Spinal cord (tissue), 10 donors: ENCODE measurements around the gene TOMM6. TPM values are rescaled to one million over a fixed set of nuclear protein-coding genes. Genes with fewer than 3 reads are reported as not detected.

Source experiments
- DNase-seq, 6 donors: peaks; one replicate each; pipeline versions ENCODE4 v3.0.0 to v3.0.0-alpha.2; 2013 to 2015; ENCODE audit warnings: low spot score in 6 of 6, low read depth in 4 of 6
- H3K27ac ChIP-seq: one replicate; pipeline ENCODE4 v1.5.1; 2013; ENCODE audit warnings: low read depth, low read length, control low read depth
- H3K27me3 ChIP-seq: one replicate; pipeline ENCODE4 v1.6.1; 2013; ENCODE audit warnings: low read length; ENCODE audit not compliant: control insufficient read depth, insufficient read depth
- H3K36me3 ChIP-seq: one replicate; pipeline ENCODE4 v1.6.1; 2013; ENCODE audit warnings: low read length; ENCODE audit not compliant: control insufficient read depth, insufficient read depth
- H3K4me1 ChIP-seq: one replicate; pipeline ENCODE4 v1.6.1; 2013; ENCODE audit warnings: low read length; ENCODE audit not compliant: control insufficient read depth, insufficient read depth
- H3K4me3 ChIP-seq: one replicate; pipeline ENCODE4 v1.5.1; 2013; ENCODE audit warnings: low read depth, low read length, control low read depth
- H3K9me3 ChIP-seq: one replicate; pipeline ENCODE4 v1.6.1; 2013; ENCODE audit warnings: low read length; ENCODE audit not compliant: control insufficient read depth, insufficient read depth
- WGBS: methylation state at CpG from one replicate; pipeline ENCODE4 v1.1.5; 2013; ENCODE audit warnings: missing lambda C conversion rate; ENCODE audit not compliant: insufficient coverage; 5-methylcytosine and 5-hydroxymethylcytosine counted together
- long read RNA-seq, 4 donors: transcript quantifications; one replicate each; lab custom pipeline, GENCODE V29; 2026
- polyA plus RNA-seq, 2 donors: library from polyadenylated mRNA; unstranded; fragments of 120-200 nt; gene quantifications; one replicate each; pipeline ENCODE4 v1.2.1, GENCODE V29; 2013; ENCODE audit not compliant: insufficient read length in 2 of 2
- total RNA-seq, 2 donors: library from RNA; depleted of rRNA in 1 of 2; stranded (reverse); fragments of 120-200 nt in 1 of 2; fragments of >200 nt in 1 of 2; gene quantifications; one replicate each; pipeline versions ENCODE4 v1.2.3 to v1.2.4, GENCODE V29; 2013 to 2014
- donor health status: healthy.

TOMM6 gene
- total RNA-seq = 100 to 1,000 TPM in 1 of 2 donors, 10 to 100 TPM in 1; 42.5 to 161 TPM
- 100 to 1,000 TPM; 141 to 142 TPM for polyA plus RNA-seq
- long read RNA-seq, donor 1, transcript TOMM6-202 (3 exons, 637 nt) = minor isoform, 32 of 88 reads
- long read RNA-seq, donor 1, transcript TOMM6-201 (3 exons, 595 nt) = major isoform, 56 of 88 reads
- long read RNA-seq, donor 1, partial matches to known transcripts = 0 of 88 reads
- long read RNA-seq, donor 1, other reads (novel, unspliced or antisense) = 0 of 88 reads
- long read RNA-seq, donor 2, transcript TOMM6-202 (3 exons, 637 nt) = major isoform, 14 of 27 reads
- long read RNA-seq, donor 2, transcript TOMM6-201 (3 exons, 595 nt) = minor isoform, 13 of 27 reads
- long read RNA-seq, donor 2, partial matches to known transcripts = 0 of 27 reads
- long read RNA-seq, donor 2, other reads (novel, unspliced or antisense) = 0 of 27 reads
- long read RNA-seq, donor 3, transcript TOMM6-201 (3 exons, 595 nt) = major isoform, 27 of 39 reads
- long read RNA-seq, donor 3, transcript TOMM6-202 (3 exons, 637 nt) = minor isoform, 12 of 39 reads
- long read RNA-seq, donor 3, partial matches to known transcripts = 0 of 39 reads
- long read RNA-seq, donor 3, other reads (novel, unspliced or antisense) = 0 of 39 reads
- long read RNA-seq, donor 4, transcript TOMM6-202 (3 exons, 637 nt) = minor isoform, 49 of 138 reads
- long read RNA-seq, donor 4, transcript TOMM6-201 (3 exons, 595 nt) = major isoform, 89 of 138 reads
- long read RNA-seq, donor 4, partial matches to known transcripts = 0 of 138 reads
- long read RNA-seq, donor 4, other reads (novel, unspliced or antisense) = 0 of 138 reads

DNA sequence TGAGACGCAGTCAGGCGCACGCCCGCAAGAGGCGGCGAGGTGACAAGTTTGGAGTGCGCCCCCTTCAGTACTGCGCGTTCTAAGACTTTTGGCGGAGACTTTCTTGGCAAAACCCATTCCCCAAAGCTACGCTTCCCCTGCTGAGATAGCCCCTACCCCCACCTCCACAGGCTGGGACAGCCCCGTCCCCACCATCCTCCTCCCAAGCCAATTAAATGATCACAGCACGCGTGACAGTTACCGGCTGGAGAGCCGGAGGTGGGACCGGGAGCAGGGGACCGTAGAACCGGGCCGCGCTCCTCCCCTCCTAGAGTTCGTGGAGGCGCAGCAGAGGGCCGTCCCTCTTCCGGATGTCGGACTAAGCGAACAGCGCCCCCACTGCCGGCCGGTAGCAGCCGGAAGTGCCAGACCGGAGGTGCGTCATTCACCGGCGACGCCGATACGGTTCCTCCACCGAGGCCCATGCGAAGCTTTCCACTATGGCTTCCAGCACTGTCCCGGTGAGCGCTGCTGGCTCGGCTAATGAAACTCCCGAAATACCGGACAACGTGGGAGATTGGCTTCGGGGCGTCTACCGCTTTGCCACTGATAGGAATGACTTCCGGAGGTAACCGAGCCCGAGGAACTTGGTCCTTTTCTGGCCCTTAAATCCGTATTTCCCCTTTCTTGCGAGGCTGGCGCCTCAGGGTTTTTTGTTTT lies at the start of gene TOMM6:
Gene TOMM6, plus strand, starts transcription at position 476 of the 699 bp plus-strand sequence. Its CDS starts 4 bp downstream, at position 480.
- Histone ChIP-seq H3K4me1 (peaks cover 24% of the 10 kb centered on the region), H3K36me3 (peaks cover 16% of the 10 kb centered on the region), H3K27me3 (no peaks in the 10 kb centered on the region), H3K4me3 (peak within 1 kb of the TSS; percentile 93), H3K9me3 (no peaks in the 10 kb centered on the region), H3K27ac (peak within 1 kb of the TSS; percentile 96)
- under 1% methylated on average over 54 of the region's 55 CpGs for WGBS
- DNase-seq = peak; percentile 88 to 98 (median 92)

- DNase-seq = no peak
- H3K27ac ChIP-seq = no peak overlapping the region
- no peaks in the 10 kb centered on the region for H3K9me3 ChIP-seq
- H3K4me3 ChIP-seq = no peak overlapping the region
- H3K36me3 ChIP-seq = no peaks in the 10 kb centered on the region
- peaks cover 13% of the 10 kb centered on the region for H3K4me1 ChIP-seq
- no CpG with 5 or more reads among the region's 4 CpGs for WGBS
- H3K27me3 ChIP-seq = no peaks in the 10 kb centered on the region
Observed at GRCh38 chr6:41739041-41739440, 48.5 kb upstream of the TOMM6 start.

DNA sequence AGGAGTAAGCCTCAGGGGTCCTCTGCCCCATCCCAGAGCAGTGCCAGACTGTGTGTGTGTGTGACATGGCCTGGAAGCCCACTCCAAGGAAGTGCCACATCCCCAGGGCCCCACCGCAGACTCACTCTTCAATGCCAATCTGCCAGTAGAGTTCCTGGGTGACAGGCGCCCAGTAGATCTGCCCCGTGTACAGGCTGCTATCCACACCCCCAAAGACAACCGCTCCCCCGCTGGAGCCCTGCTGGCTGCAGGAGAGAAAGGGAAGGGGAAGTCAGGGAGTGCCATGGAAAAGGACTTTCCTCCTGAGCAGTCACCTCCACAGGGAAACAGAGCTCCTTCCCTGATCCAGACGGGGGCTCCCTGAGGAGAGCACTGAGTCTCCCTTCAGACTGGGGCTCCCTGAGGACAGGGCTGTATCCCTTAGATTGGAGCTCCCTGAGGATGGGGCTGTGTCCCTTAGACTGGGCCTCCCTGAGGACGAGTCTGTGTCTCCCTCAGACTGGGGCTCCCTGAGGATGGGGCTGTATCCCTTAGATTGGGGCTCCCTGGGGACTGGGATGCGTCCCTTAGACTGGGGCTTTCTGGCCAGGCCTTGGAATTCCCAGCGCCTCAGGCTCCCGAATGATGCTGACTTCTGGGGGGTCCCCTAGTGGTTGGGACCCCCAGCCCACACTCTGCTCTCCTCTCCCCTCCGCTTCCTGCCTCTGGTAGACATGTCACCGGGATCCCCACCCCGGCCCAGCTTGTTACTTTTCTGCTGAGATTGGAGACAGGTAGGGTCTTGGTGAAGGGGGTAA lies 46.9 kb upstream of the TOMM6 start:
- H3K27ac ChIP-seq = no peak overlapping the region
- no peaks in the 10 kb centered on the region for H3K27me3 ChIP-seq
- H3K4me3 ChIP-seq = no peak overlapping the region
- WGBS = 80% methylated on average over 6 of the region's 13 CpGs
- peaks cover 11% of the 10 kb centered on the region for H3K4me1 ChIP-seq
- DNase-seq = no peak
- H3K36me3 ChIP-seq = no peaks in the 10 kb centered on the region
- H3K9me3 ChIP-seq = no peaks in the 10 kb centered on the region

- H3K9me3 ChIP-seq = no peaks in the 10 kb centered on the region
- no peak for DNase-seq
- H3K36me3 ChIP-seq = no peaks in the 10 kb centered on the region
- 84% methylated on average over 19 of the region's 20 CpGs for WGBS
- H3K27ac ChIP-seq = no peak overlapping the region
- H3K4me3 ChIP-seq = no peak overlapping the region
- H3K4me1 ChIP-seq = peaks cover 1% of the 10 kb centered on the region
- no peaks in the 10 kb centered on the region for H3K27me3 ChIP-seq
Observed at GRCh38 chr6:41741625-41742490, 45.6 kb upstream of the TOMM6 start.

GRCh38 chr6:41743406-41744235 lies 43.9 kb upstream of the TOMM6 start:
- no peak for DNase-seq
- Histone ChIP-seq H3K27ac (no peak overlapping the region), H3K4me3 (no peak overlapping the region), H3K4me1 (no peaks in the 10 kb centered on the region), H3K9me3 (no peaks in the 10 kb centered on the region), H3K27me3 (no peaks in the 10 kb centered on the region), H3K36me3 (no peaks in the 10 kb centered on the region)
- 89% methylated on average over 5 of the region's 6 CpGs for WGBS

- H3K4me3 ChIP-seq = no peak overlapping the region
- no peaks in the 10 kb centered on the region for H3K4me1 ChIP-seq
- no peak overlapping the region for H3K27ac ChIP-seq
- no peak for DNase-seq
- WGBS = 95% methylated on average over 7 of the region's 7 CpGs
- no peaks in the 10 kb centered on the region for H3K36me3 ChIP-seq
- H3K27me3 ChIP-seq = no peaks in the 10 kb centered on the region
- H3K9me3 ChIP-seq = no peaks in the 10 kb centered on the region
Observed at GRCh38 chr6:41744236-41744787, 43.2 kb upstream of the TOMM6 start.

- 93% methylated on average over 10 of the region's 10 CpGs for WGBS
- Histone ChIP-seq H3K4me3 (no peak overlapping the region), H3K9me3 (no peaks in the 10 kb centered on the region), H3K27me3 (no peaks in the 10 kb centered on the region), H3K27ac (no peak overlapping the region), H3K4me1 (no peaks in the 10 kb centered on the region), H3K36me3 (no peaks in the 10 kb centered on the region)
- no peak for DNase-seq
Observed at GRCh38 chr6:41746107-41746506, 41.4 kb upstream of the TOMM6 start.
